Astrocyte of the cerebellum (primary cell): ENCODE data around the gene CKLF.
A peak's percentile ranks its signal among the peaks of the same experiment; 100 is the strongest.

Experiments used
- DNase-seq: peaks from one replicate; pipeline ENCODE4 v3.0.0-alpha.2; 2011; ENCODE audit warnings: low read depth
- H3K4me3 ChIP-seq: 2 replicates; pipeline ENCODE4 v1.5.1; 2011; ENCODE audit warnings: mild to moderate bottlenecking, low read depth, low read length, moderate library complexity
- in situ Hi-C: cut with HindIII; loops from 2 replicates; pipeline ENCODE4 v1.10.0; 2017; ENCODE audit warnings: low sequenced_read_pairs
- TF ChIP-seq, protein P1 (sequence below): IDR thresholded peaks from 2 replicates; pipeline ENCODE4 v1.5.1; 2012; ENCODE audit warnings: low read length, low read depth, moderate library complexity, mild to moderate bottlenecking; ENCODE audit errors: missing control alignments

The CKLF gene

DNA sequence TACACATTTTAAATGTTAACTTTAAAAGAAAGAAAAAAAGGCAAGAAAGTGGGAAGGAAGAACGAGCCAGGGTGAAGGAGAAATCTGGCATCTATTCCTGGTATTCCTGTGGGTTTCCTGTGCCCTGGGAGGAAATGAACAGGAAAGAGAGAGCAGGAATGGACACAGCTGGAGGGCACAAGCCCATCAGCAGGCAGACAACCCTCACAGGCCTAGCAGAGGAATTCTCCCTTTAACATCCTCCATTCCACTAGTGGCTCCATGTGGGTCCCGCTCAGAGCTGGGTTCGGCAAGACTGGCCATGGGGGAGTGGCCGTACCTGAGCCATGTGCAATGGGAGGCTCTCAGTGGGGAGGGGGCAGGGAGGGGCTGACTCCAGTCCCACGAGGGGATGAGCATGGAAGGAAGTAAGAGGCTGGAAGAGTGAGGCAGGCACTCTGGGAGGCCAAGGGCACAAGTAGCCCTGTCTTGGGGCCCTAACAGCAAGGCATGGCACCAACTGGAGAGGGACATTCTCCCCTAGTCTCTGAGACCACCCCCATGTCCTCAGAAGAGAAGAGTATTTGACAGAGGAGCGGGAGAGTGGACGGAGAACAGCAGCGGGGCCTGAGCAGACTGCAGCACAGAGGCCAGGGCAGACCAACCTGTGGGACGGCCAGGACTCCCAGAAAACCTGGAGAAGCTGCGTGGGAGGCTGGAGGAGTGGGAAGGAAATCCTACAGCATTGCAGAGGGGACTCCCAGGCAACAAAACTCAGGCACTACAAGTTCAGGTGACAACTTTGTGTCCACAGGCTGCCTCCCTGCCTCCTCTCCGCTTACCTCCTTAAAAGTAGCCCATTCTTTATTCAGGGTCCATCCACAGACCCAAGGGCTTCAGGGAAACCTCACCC lies 32.6 kb upstream of the CKLF start:
- in situ Hi-C loops, result no loop called here
- TF ChIP-seq, protein P1, sequence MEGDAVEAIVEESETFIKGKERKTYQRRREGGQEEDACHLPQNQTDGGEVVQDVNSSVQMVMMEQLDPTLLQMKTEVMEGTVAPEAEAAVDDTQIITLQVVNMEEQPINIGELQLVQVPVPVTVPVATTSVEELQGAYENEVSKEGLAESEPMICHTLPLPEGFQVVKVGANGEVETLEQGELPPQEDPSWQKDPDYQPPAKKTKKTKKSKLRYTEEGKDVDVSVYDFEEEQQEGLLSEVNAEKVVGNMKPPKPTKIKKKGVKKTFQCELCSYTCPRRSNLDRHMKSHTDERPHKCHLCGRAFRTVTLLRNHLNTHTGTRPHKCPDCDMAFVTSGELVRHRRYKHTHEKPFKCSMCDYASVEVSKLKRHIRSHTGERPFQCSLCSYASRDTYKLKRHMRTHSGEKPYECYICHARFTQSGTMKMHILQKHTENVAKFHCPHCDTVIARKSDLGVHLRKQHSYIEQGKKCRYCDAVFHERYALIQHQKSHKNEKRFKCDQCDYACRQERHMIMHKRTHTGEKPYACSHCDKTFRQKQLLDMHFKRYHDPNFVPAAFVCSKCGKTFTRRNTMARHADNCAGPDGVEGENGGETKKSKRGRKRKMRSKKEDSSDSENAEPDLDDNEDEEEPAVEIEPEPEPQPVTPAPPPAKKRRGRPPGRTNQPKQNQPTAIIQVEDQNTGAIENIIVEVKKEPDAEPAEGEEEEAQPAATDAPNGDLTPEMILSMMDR, result no peak
- H3K4me3 ChIP-seq, result no peak overlapping the region
- no peak for DNase-seq

- H3K4me3 ChIP-seq, result no peak overlapping the region
- no peak for DNase-seq
- TF ChIP-seq, protein P1, result no peak
- in situ Hi-C loops, result no loop called here
These were observed 31.8 kb upstream of the CKLF start for GRCh38 chr16:66520406-66521170.

DNA sequence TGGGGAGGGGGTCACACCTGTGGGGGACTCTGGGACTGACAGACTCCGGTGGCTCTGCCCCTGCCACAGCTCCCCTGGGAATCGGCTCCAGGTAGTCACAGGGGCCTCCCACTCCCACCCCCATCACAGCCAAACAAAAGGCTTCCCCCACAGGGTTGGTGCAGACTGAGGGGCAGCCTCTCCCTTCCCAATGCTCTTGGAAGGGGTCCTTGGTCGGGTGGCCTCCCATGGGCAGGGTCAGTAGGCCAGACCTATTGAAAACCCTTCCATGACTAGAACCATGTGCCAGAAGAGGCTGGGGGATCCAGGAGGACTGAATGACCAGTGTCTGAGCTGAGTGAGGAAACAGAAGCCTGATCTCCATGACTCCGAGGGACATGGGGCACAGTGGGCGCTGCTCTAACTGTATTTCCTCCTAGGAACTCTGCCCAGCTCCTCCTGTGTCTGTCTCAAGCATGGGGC lies 31.1 kb upstream of the CKLF start:
- H3K4me3 ChIP-seq, result no peak overlapping the region
- TF ChIP-seq, protein P1, result no peak
- DNase-seq, result no peak
- in situ Hi-C loops, result no loop called here

DNA sequence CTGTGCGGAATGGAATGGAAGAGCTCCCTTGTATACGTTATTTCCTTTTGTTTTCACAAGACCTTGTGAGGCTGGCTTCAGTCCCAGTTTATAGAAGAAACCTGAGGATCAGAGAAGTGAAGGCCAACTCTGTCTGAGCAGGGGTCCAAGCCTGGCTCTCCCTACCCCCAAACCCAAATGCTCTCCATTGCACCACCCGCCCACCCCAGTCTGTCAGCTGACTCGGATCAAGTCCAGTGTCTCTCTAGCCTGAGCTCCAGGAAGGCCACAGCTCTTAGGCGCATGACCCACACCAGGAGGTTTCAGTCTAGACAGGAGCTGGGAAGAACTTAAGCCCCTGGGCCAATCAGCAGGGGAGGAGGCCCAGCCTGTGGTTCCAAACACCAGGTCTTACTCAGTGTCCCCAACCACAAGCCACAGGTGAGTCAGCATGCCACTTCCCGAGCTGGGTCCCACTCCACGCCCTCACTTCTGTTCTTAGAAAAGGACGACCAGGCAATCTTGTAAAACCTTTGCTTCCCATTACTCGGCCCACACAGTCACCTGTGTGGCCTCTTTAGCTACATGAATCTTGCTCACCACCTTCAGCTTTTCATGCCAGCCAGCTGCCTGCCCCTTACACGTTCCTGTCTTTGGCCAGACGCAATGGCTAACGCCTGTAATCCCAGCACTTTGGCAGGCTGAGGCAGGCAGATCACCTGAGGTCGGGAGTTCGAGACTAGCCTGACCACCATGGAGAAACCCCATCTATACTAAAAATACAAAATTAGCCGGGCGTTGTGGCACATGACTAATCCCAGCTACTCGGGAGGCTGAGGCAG lies 30.2 kb upstream of the CKLF start:
- DNase-seq, result peak; percentile 94
- in situ Hi-C loops, result no loop called here
- no peak overlapping the region for H3K4me3 ChIP-seq
- TF ChIP-seq, protein P1, result no peak

GRCh38 chr16:66522816-66523590 lies 29.4 kb upstream of the CKLF start:
- no peak overlapping the region for H3K4me3 ChIP-seq
- no peak for DNase-seq
- TF ChIP-seq, protein P1, result no peak
- in situ Hi-C loops, result no loop called here

DNA sequence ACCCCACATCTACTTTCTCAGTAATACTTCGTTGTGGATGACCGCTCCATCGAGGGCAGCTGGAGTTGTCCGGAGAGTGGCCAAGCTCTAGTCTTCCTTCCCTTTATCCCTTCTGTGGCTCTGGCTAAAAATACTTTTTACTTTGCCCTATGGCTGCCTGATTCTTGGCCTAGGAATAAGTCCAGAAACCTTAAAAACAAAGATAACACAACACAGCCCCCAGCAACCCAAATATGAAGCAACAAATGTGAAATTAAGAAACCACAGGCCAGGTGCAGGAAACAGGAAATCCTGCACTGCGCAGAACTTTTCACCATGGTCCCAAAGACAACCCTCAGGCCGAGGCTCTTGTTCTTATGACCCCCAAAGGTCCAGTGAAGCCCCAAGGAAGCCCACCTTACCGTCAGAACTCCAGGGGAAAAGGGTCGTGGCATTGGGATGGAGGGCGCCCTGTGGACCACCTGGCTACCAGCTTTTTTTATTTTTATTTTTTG lies 28.5 kb upstream of the CKLF start:
- TF ChIP-seq, protein P1, result no peak
- in situ Hi-C loops, result no loop called here
- H3K4me3 ChIP-seq, result no peak overlapping the region
- DNase-seq, result no peak
